MM.1S (cell line): Measurements from ENCODE around the gene LRRC4C.

Experiments used
- DNase-seq: peaks from one replicate; pipeline ENCODE4 v3.0.0-alpha.2; 2015
- H2AFZ ChIP-seq: fragments of 300-600 bp; sonication (generic); 2 replicates; pipeline ENCODE4 v1.6.0; 2016; ENCODE audit warnings: antibody characterized with exemption, low read length
- H3F3A ChIP-seq: fragments of 300-600 bp; sonication (generic); 2 replicates; pipeline ENCODE4 v1.6.1; 2016; ENCODE audit warnings: mild to moderate bottlenecking, antibody characterized with exemption, low read length, moderate library complexity, mixed read lengths; ENCODE audit not compliant: insufficient read depth
- H3K27ac ChIP-seq: fragments of 300-600 bp; sonication (generic); 2 replicates; pipeline ENCODE4 v1.5.1; 2016; ENCODE audit warnings: mild to moderate bottlenecking, low read length
- H3K27me3 ChIP-seq: fragments of 300-600 bp; sonication (generic); replicated peaks from 2 replicates; pipeline ENCODE4 v1.6.0; 2016; ENCODE audit warnings: low read length; ENCODE audit not compliant: insufficient read depth
- H3K36me3 ChIP-seq: fragments of 300-600 bp; sonication (generic); replicated peaks from 2 replicates; pipeline ENCODE4 v1.6.1; 2016; ENCODE audit warnings: mild to moderate bottlenecking, low read length, mixed read lengths; ENCODE audit not compliant: insufficient read depth
- H3K4me1 ChIP-seq: fragments of 300-600 bp; sonication (generic); 2 replicates; pipeline ENCODE4 v1.6.1; 2016; ENCODE audit warnings: low read length, mixed read lengths
- H3K4me2 ChIP-seq: fragments of 300-600 bp; sonication (generic); 2 replicates; pipeline ENCODE4 v1.6.0; 2016; ENCODE audit warnings: low read depth, low read length
- H3K4me3 ChIP-seq: fragments of 300-600 bp; sonication (generic); 2 replicates; pipeline ENCODE4 v1.5.1; 2016; ENCODE audit warnings: low read length, mixed read lengths
- H3K79me2 ChIP-seq: fragments of 300-600 bp; sonication (generic); 2 replicates; pipeline ENCODE4 v1.6.1; 2016; ENCODE audit warnings: mixed run types, low read length, mixed read lengths
- H3K9ac ChIP-seq: fragments of 300-600 bp; sonication (generic); 2 replicates; pipeline ENCODE4 v1.6.1; 2016; ENCODE audit warnings: low read length, mixed read lengths
- H3K9me2 ChIP-seq: fragments of 300-600 bp; sonication (generic); replicated peaks from 2 replicates; pipeline ENCODE4 v1.6.1; 2016; ENCODE audit warnings: mild to moderate bottlenecking, low read length, mixed read lengths; ENCODE audit not compliant: insufficient read depth
- H3K9me3 ChIP-seq: fragments of 300-600 bp; sonication (generic); replicated peaks from 2 replicates; pipeline ENCODE4 v1.6.1; 2016; ENCODE audit warnings: mild to moderate bottlenecking, low read length, mixed read lengths; ENCODE audit not compliant: insufficient read depth
- H4K20me1 ChIP-seq: fragments of 300-600 bp; sonication (generic); 2 replicates; pipeline ENCODE4 v1.6.1; 2016; ENCODE audit warnings: mild to moderate bottlenecking, low read length, moderate library complexity, mixed read lengths; ENCODE audit not compliant: insufficient read depth
- EZH2 ChIP-seq: fragments of 300-600 bp; sonication (generic); optimal IDR thresholded peaks from 2 replicates; pipeline ENCODE3; 2017; ENCODE audit warnings: low read depth, mild to moderate bottlenecking, antibody characterized with exemption, low read length, mixed read lengths
- EZH2phosphoT487 ChIP-seq: fragments of 300-600 bp; sonication (generic); IDR thresholded peaks from 2 replicates; pipeline ENCODE4 v1.6.1; 2018; ENCODE audit warnings: antibody characterized with exemption, low read length
- TF ChIP-seq, protein P1 (sequence below): fragments of 300-600 bp; sonication (generic); IDR thresholded peaks from 2 replicates; pipeline ENCODE4 v1.5.1; 2016; ENCODE audit warnings: antibody characterized with exemption, low read length, mixed read lengths

LRRC4C gene

GRCh38 chr11:40573254-40573891 is 886.1 kb downstream of the LRRC4C start:
- Histone ChIP-seq H3F3A (no peaks in the 10 kb centered on the region), H3K9ac (no peak overlapping the region), H3K9me3 (no peaks in the 10 kb centered on the region), H3K27ac (no peak overlapping the region), H3K4me1 (no peaks in the 10 kb centered on the region), H3K36me3 (no peaks in the 10 kb centered on the region), H3K9me2 (no peaks in the 10 kb centered on the region), H3K4me2 (no peak overlapping the region), H3K4me3 (no peak overlapping the region), H4K20me1 (no peaks in the 10 kb centered on the region), H2AFZ (no peak overlapping the region), H3K27me3 (no peaks in the 10 kb centered on the region), H3K79me2 (no peaks in the 10 kb centered on the region)
- TF ChIP-seq EZH2phosphoT487 (no peak), EZH2 (no peak)
- TF ChIP-seq, protein P1, sequence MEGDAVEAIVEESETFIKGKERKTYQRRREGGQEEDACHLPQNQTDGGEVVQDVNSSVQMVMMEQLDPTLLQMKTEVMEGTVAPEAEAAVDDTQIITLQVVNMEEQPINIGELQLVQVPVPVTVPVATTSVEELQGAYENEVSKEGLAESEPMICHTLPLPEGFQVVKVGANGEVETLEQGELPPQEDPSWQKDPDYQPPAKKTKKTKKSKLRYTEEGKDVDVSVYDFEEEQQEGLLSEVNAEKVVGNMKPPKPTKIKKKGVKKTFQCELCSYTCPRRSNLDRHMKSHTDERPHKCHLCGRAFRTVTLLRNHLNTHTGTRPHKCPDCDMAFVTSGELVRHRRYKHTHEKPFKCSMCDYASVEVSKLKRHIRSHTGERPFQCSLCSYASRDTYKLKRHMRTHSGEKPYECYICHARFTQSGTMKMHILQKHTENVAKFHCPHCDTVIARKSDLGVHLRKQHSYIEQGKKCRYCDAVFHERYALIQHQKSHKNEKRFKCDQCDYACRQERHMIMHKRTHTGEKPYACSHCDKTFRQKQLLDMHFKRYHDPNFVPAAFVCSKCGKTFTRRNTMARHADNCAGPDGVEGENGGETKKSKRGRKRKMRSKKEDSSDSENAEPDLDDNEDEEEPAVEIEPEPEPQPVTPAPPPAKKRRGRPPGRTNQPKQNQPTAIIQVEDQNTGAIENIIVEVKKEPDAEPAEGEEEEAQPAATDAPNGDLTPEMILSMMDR: no peak
- DNase-seq: no peak

DNA sequence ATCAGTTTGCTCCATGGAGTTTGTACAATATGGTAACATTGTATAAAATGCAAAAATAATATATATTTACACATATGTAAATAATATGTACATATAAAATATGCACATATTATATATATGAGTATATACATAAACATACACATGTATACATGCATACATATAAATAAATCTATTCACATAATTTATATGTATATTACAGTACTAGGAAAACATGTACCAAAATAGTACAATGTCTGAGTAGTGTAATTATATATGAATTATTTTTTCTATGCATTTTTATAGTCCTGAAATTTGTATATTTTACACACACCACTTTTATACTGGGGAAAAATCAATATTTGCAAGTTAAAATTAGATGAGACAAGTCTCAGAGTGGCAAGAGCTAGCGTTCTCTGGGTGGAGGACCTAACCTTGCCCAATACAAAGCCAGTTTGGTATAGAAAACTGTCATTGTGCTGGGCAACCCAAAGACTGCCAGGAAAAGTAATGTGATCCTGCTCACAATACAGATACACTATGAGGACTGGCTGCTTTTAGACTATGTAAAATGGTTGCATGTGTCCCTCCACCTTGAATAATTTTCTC is 889.4 kb downstream of the LRRC4C start:
- Histone ChIP-seq H3K4me1 (no peaks in the 10 kb centered on the region), H3K79me2 (no peaks in the 10 kb centered on the region), H3K27ac (no peak overlapping the region), H3K27me3 (no peaks in the 10 kb centered on the region), H3K9me2 (no peaks in the 10 kb centered on the region), H2AFZ (no peak overlapping the region), H3F3A (no peaks in the 10 kb centered on the region), H3K9me3 (no peaks in the 10 kb centered on the region), H3K4me3 (no peak overlapping the region), H3K9ac (no peak overlapping the region), H3K4me2 (no peak overlapping the region), H4K20me1 (no peaks in the 10 kb centered on the region), H3K36me3 (no peaks in the 10 kb centered on the region)
- no peak for DNase-seq
- TF ChIP-seq EZH2phosphoT487 (no peak), EZH2 (no peak)
- TF ChIP-seq, protein P1: no peak

DNA sequence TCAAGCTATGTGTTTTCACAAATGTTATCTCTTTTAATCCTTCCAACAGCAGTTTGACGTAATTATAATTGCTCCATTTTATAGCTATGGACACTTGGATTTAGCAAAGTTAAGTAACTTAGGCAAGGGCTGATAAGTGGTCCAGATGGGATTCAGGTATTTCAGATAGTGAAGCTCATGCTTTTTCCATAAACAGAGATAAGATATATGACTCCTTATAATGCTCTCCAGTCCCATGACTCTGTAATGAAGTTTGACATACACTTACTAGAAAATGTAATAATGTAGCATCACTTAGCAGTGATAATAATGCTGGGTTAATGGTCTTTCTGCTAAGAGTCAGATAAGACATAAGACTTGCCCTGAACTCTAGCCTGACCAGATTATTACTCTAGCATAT is 892.1 kb downstream of the LRRC4C start:
- Histone ChIP-seq H3K36me3 (no peaks in the 10 kb centered on the region), H2AFZ (no peak overlapping the region), H3K27me3 (no peaks in the 10 kb centered on the region), H4K20me1 (no peaks in the 10 kb centered on the region), H3K4me2 (no peak overlapping the region), H3K79me2 (no peaks in the 10 kb centered on the region), H3K4me1 (no peaks in the 10 kb centered on the region), H3K4me3 (no peak overlapping the region), H3K9ac (no peak overlapping the region), H3K9me3 (no peaks in the 10 kb centered on the region), H3F3A (no peaks in the 10 kb centered on the region), H3K9me2 (no peaks in the 10 kb centered on the region), H3K27ac (no peak overlapping the region)
- no peak for TF ChIP-seq EZH2phosphoT487
- TF ChIP-seq EZH2: no peak
- TF ChIP-seq, protein P1: no peak
- DNase-seq: no peak
